Measurements from ENCODE around the gene CNOT6L. TPM values are rescaled to one million over a fixed set of nuclear protein-coding genes. Genes with fewer than 3 reads are reported as not detected.
A peak's percentile ranks its signal among the peaks of the same experiment; 100 is the strongest.

Gene CNOT6L
- total and polyA plus RNA-seq, 4 donors: 4.3 to 67.8 (median 27.4) TPM

DNA sequence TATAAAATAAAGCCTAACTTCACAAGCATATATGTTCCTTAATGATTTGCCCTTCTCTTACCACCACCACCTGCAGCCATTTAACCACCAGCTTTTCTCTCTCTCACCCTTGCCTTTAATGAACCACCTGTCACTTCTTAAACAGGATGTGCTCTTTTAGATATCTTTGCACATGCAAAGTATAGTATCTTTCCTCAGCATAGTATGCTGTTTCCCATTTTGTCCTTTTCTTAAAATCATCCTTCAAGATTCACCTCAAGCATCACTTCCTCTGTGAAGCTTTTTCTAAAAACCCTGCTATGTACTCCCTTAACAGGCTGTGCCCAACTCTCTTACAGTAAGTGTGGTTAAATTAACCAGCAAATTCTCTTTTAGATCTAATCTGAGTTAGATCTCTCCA, 8.2 kb upstream of the CNOT6L start:
- peaks cover 0 to 7% (median 0%) of the 10 kb centered on the region in 3 donors for H3K27me3 ChIP-seq (ENCODE audit: control insufficient read depth in 3 of 3, insufficient read depth in 3 of 3, low read length in 2 of 3)
- H3K4me3 ChIP-seq: no peak overlapping the region
- no peak overlapping the region for H3K27ac ChIP-seq (ENCODE audit: low read depth in 1 of 2, low read length in 1 of 2)
- H3K9ac ChIP-seq (ENCODE audit: insufficient read depth in 1 of 2, low read length in 2 of 2): no peak overlapping the region
- no peak for ATAC-seq (ENCODE audit: insufficient read depth, low FRiP score)
- no peak for DNase-seq
- TF ChIP-seq, protein P1, sequence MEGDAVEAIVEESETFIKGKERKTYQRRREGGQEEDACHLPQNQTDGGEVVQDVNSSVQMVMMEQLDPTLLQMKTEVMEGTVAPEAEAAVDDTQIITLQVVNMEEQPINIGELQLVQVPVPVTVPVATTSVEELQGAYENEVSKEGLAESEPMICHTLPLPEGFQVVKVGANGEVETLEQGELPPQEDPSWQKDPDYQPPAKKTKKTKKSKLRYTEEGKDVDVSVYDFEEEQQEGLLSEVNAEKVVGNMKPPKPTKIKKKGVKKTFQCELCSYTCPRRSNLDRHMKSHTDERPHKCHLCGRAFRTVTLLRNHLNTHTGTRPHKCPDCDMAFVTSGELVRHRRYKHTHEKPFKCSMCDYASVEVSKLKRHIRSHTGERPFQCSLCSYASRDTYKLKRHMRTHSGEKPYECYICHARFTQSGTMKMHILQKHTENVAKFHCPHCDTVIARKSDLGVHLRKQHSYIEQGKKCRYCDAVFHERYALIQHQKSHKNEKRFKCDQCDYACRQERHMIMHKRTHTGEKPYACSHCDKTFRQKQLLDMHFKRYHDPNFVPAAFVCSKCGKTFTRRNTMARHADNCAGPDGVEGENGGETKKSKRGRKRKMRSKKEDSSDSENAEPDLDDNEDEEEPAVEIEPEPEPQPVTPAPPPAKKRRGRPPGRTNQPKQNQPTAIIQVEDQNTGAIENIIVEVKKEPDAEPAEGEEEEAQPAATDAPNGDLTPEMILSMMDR (IDR thresholded peaks at IDR 0.05; ENCODE audit: control extremely low read depth, extremely low read depth): no peak
- no peaks in the 10 kb centered on the region for H3K9me3 ChIP-seq (ENCODE audit: control insufficient read depth in 4 of 4, insufficient read depth in 3 of 4, low read length in 3 of 4)
- H3K4me1 ChIP-seq (ENCODE audit: control insufficient read depth in 5 of 5, insufficient read depth in 5 of 5, low read length in 5 of 5): no peaks in the 10 kb centered on the region
- H3K36me3 ChIP-seq (ENCODE audit: control insufficient read depth in 4 of 4, insufficient read depth in 4 of 4, low read length in 4 of 4): no peaks in the 10 kb centered on the region

DNA sequence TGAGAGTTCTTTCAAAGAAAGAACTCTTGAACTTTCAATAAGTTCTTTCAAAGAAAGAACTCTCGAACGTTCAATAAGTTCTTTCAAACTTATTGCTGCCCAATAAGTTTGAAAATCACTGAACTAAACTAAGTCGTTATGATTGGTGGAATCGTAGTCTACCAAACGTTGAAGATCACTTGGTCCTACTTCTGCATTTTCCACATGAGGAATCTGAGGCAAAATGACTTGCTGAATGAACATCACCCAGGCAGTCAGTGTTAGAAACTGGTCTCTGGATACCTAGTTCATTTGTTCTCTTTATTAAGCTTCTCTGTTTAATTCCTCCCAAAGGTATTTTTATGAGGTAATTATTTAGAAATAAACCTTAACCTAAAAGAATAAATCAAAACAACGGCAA, 7.1 kb upstream of the CNOT6L start:
- TF ChIP-seq, protein P1 (IDR thresholded peaks at IDR 0.05; ENCODE audit: control extremely low read depth, extremely low read depth): no peak
- 79 to 83% methylated on average over 6 of the region's 6 CpGs for WGBS, 2 donors

DNA sequence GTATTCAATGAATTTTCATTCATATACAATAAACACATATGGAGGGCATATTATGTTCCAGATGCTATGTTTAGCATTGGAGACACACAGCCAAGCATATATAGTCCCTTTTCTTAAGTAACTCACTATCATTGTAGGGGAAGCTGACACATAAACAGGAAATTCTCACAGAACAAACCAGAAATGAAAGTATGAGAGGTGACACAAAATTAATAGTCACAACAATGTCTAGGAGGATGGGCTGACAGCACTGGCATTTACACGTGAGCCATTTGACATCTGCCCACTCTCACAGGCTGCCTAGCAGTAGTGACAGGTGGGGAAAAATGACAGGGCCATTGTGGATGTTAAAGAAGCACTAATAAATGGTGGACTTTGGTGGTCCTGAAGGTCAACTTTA, 2.6 kb upstream of the CNOT6L start:
- TF ChIP-seq, protein P1 (IDR thresholded peaks at IDR 0.05; ENCODE audit: control extremely low read depth, extremely low read depth): no peak
- ATAC-seq (ENCODE audit: insufficient read depth, low FRiP score): no peak
- DNase-seq: peak in 2 of 3 donors; percentile 7 to 30
- peak overlapping the region in 1 of 2 donors; percentile 30 for H3K27ac ChIP-seq (ENCODE audit: low read depth in 1 of 2, low read length in 1 of 2)
- H3K36me3 ChIP-seq (ENCODE audit: control insufficient read depth in 4 of 4, insufficient read depth in 4 of 4, low read length in 4 of 4): peaks cover 0 to 4% (median 0%) of the 10 kb centered on the region in 4 donors
- H3K4me1 ChIP-seq (ENCODE audit: control insufficient read depth in 5 of 5, insufficient read depth in 5 of 5, low read length in 5 of 5): peaks cover 0 to 20% (median 8%) of the 10 kb centered on the region in 5 donors
- no peak overlapping the region for H3K9ac ChIP-seq (ENCODE audit: insufficient read depth in 1 of 2, low read length in 2 of 2)
- WGBS, 2 donors: 13 to 33% methylated on average over 1 of the region's 1 CpG
- peaks cover 0 to 3% (median 0%) of the 10 kb centered on the region in 3 donors for H3K27me3 ChIP-seq (ENCODE audit: control insufficient read depth in 3 of 3, insufficient read depth in 3 of 3, low read length in 2 of 3)
- no peak overlapping the region for H3K4me3 ChIP-seq
- H3K9me3 ChIP-seq (ENCODE audit: control insufficient read depth in 4 of 4, insufficient read depth in 3 of 4, low read length in 3 of 4): no peaks in the 10 kb centered on the region

More for the DNA sequence above, 7.1 kb upstream of the CNOT6L start:
- Histone ChIP-seq H3K4me1 (ENCODE audit: control insufficient read depth in 5 of 5, insufficient read depth in 5 of 5, low read length in 5 of 5) (peaks cover 0 to 3% (median 1%) of the 10 kb centered on the region in 5 donors), H3K27ac (ENCODE audit: low read depth in 1 of 2, low read length in 1 of 2) (no peak overlapping the region), H3K4me3 (no peak overlapping the region), H3K36me3 (ENCODE audit: control insufficient read depth in 4 of 4, insufficient read depth in 4 of 4, low read length in 4 of 4) (no peaks in the 10 kb centered on the region), H3K9ac (ENCODE audit: insufficient read depth in 1 of 2, low read length in 2 of 2) (no peak overlapping the region), H3K9me3 (ENCODE audit: control insufficient read depth in 4 of 4, insufficient read depth in 3 of 4, low read length in 3 of 4) (no peaks in the 10 kb centered on the region), H3K27me3 (ENCODE audit: control insufficient read depth in 3 of 3, insufficient read depth in 3 of 3, low read length in 2 of 3) (peaks cover 0 to 7% (median 0%) of the 10 kb centered on the region in 3 donors)
- DNase-seq: no peak
- ATAC-seq (ENCODE audit: insufficient read depth, low FRiP score): no peak

All from lung (tissue), 12 donors.